AG10803 (cell line): ENCODE measurements around the gene NAGLU.

Source experiments
- DNase-seq: peaks from one replicate; pipeline ENCODE4 v3.0.0; 2010; ENCODE audit warnings: low read depth
- H3K4me3 ChIP-seq: 2 replicates; pipeline ENCODE4 v1.5.1; 2011; ENCODE audit warnings: mild to moderate bottlenecking, low read length, control low read depth
- TF ChIP-seq, protein P1 (sequence below): conservative IDR thresholded peaks from 2 replicates; pipeline ENCODE4 v1.5.1; 2011; ENCODE audit warnings: mild to moderate bottlenecking, low read length, control low read depth, inconsistent platforms

The NAGLU gene

DNA sequence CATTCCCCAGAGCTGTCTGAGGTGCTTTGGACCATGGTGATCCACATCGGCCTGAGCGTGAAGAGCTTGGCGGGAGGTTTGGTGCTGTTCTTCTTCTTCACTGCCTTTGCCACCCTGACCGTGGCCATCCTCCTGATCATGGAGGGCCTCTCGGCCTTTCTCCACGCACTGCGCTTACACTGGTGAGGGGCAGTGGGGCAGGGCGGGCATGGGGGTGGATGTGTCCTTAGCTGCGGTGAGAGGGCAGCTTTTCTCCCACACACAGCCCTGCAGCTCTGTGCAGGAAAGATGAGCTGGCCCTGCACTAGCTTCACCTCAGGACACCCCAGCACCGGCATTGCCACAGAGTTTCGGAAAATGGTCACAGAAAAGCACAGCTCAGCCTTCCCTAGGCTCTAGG lies 21.8 kb upstream of the NAGLU start:
- TF ChIP-seq, protein P1, sequence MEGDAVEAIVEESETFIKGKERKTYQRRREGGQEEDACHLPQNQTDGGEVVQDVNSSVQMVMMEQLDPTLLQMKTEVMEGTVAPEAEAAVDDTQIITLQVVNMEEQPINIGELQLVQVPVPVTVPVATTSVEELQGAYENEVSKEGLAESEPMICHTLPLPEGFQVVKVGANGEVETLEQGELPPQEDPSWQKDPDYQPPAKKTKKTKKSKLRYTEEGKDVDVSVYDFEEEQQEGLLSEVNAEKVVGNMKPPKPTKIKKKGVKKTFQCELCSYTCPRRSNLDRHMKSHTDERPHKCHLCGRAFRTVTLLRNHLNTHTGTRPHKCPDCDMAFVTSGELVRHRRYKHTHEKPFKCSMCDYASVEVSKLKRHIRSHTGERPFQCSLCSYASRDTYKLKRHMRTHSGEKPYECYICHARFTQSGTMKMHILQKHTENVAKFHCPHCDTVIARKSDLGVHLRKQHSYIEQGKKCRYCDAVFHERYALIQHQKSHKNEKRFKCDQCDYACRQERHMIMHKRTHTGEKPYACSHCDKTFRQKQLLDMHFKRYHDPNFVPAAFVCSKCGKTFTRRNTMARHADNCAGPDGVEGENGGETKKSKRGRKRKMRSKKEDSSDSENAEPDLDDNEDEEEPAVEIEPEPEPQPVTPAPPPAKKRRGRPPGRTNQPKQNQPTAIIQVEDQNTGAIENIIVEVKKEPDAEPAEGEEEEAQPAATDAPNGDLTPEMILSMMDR, result no peak
- DNase-seq, result no peak
- no peak overlapping the region for H3K4me3 ChIP-seq

DNA sequence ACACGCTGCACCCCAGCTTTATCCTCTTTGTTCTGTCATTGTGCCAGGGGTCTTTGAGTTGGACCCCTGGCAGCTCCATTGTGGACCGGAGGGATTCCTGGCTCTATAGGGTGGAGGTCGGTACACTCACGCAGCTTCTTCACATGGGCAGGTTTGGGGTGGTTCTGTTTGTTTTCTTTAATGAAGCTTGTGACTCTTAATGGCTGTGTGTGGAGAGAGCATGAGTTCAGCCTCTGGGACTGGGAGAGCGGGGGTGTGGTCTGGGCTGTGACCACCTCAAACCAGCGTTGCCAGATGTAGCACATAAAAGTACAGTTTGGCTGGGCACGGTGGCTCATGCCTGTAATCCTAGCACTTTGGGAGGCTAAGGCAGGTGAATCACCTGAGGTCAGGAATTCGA lies 21.2 kb upstream of the NAGLU start:
- no peak for DNase-seq
- TF ChIP-seq, protein P1, result no peak
- no peak overlapping the region for H3K4me3 ChIP-seq

DNA sequence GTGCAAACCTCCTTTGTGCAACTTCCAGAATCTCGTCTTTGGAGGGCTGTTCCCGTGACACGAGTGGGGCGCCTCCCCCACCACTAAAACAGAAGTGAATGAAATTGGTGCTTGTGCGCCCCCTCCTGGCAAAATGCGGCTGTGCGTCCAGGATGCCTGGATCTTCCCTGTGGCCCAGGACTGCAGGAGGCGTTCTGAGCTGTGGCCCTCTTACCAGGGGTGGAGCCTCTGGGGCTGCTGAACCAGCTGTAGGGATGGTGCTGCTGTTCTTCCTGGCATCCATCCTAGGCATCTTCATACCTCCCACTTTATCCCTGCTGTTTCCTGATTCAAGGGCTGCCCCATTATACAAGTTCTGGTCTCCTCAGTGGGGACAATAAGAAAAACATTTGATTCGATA lies 18.5 kb upstream of the NAGLU start:
- peak; percentile 97 for DNase-seq
- H3K4me3 ChIP-seq, result no peak overlapping the region
- TF ChIP-seq, protein P1, result peak; percentile 95

DNA sequence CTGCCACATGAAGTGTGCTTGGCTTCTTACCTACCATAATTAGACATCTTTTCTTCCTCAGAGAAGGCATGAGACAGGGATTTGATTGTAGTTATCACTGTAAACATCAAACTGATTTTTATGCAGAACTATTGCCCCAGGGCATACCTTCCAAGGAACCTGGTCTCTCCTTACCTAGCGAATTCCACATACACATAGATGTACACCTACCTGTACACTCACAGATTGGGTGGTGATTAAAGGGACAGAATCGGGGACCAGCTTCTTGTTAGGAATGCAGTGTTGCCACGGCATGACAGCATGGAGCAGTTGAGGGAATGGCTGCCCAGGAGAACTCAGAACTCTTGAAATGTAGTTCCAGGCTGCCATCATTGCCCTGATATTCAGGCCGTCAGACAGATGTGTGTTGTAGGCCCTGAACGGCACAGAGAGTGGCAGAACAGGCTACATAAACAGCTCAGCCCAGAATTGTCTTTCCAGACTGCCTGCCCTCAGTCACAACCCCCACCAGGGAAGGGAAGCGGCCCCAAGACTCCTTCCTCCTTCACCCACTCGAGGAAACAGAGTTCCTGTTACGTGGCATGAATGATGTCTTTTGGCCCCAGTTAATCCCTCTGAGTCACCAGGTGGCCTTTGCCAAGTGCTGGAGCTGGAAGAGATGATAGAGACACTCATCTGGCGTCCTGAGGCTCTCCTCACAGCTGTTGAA lies 17.8 kb upstream of the NAGLU start:
- DNase-seq, result peak; percentile 98
- no peak overlapping the region for H3K4me3 ChIP-seq
- TF ChIP-seq, protein P1, result no peak

DNA sequence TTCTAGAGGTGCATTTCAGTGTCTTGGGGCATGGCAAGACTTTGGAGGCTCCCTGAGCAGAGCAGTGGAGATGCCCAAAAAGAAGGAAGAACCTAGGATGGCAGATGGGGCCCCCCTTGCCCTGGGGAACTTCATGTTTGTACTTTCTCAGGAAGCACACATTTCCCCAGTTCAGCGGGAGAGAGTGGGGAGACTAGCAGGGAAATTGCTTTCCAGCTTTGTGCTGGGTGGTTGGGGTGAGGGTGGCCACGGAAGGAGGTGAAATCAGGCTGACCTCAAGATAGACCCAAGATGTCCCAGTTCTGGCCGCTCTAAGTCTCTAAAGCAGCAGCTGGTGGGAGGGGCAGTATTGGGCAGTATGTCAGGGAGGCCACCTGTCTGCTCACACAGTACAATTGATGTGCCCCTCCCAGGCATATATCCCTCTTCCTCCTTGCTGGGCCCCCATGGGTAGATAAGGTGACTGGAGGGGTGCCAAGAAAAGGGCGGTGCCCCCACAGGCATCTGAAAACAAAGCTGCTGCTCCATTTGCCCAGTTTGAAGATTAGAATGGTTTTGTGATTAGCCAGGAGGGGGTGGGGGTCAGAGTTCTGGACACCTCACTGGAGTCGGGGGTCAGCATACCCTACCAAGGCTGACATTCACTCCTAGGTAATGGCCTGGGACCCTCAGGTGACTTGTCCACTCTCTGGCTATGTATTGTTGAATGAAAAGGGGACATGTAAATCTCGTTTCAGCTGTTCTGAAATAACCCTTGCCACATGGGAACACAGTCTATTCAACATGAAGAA lies 17.1 kb upstream of the NAGLU start:
- H3K4me3 ChIP-seq, result no peak overlapping the region
- TF ChIP-seq, protein P1, result no peak
- DNase-seq, result peak; percentile 25

DNA sequence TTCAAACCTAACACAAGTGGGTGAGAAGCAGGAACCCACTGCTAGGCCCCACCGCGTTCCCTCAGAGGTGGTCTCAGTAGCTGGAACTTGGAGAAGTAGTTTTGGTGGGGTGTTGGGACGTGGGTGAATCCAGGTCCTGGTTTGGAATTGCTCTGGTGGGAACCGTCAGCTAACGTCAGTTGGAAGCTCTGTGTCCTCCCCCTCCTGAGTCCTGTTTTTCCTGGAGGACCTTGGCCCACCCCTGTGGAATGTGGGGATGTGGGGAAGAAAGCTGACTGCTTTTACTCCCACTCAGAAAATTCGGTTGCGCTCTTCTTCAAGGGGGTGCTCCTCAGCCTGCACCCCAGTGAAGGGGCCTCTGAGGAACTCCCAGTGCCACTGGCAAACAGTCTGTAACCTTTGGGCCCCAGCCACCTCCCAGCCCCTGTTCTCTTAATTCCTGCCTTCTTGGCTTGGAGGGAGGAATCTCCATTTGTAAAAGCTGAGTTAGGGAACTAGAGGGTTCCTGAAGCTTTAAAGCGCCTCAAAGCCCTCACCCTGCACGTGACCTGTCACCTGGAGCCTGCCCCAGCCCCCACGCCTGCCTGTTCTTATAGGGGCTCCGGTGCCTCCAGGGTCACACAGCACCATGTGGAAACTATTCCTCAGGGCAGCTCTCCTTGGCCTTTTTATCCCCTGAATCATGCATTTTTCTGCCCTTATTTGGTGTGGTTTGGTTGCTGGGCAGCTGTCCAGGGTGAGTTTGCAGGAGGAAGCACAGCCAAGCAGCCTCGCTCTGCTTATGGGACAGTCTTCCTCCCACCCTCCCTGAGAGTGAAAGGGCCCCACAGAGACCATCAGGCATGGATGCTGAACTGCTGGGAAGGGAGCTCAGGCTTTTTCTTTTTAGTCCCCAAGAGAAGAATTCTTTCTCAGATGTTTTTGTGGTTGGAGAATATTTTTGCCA lies 16.2 kb upstream of the NAGLU start:
- TF ChIP-seq, protein P1, result no peak
- no peak overlapping the region for H3K4me3 ChIP-seq
- peak; percentile 100 for DNase-seq
